ENCODE data around the gene RYR3. TPM values are rescaled to one million over a fixed set of nuclear protein-coding genes. Genes with fewer than 3 reads are reported as not detected.

RYR3 gene
- total and polyA plus RNA-seq, 5 donors = 0.06 to 0.28 (median 0.09) TPM

- H3K9me3 ChIP-seq (ENCODE audit: control insufficient read depth, low read length) = no peaks in the 10 kb centered on the region
- no peaks in the 10 kb centered on the region for H3K27me3 ChIP-seq (ENCODE audit: control insufficient read depth, insufficient read depth)
- H3K4me1 ChIP-seq (ENCODE audit: control insufficient read depth, insufficient read depth, low read length) = no peaks in the 10 kb centered on the region
- WGBS = 70% methylated on average over 4 of the region's 4 CpGs
- intact Hi-C loops (cut with DNase I) = loop anchor here in 1 of 4 donors (5.0 kb wide), 1 partner anchor 33 kb away; no protein-coding TSS in a partner anchor
- no peak overlapping the region for H3K27ac ChIP-seq (ENCODE audit: low read length)
- H3K4me3 ChIP-seq (ENCODE audit: low read length) = no peak overlapping the region
- ATAC-seq (no peak), DNase-seq (no peak)
These were observed 108.9 kb downstream of the RYR3 start for GRCh38 chr15:33419701-33420100.

GRCh38 chr15:33424025-33424424, 113.3 kb downstream of the RYR3 start:
- no peak overlapping the region for H3K27ac ChIP-seq (ENCODE audit: low read length)
- H3K4me1 ChIP-seq (ENCODE audit: control insufficient read depth, insufficient read depth, low read length) = no peaks in the 10 kb centered on the region
- no peak for DNase-seq
- intact Hi-C loops (cut with DNase I) = no loop called here
- ATAC-seq = no peak
- H3K4me3 ChIP-seq (ENCODE audit: low read length) = no peak overlapping the region
- H3K9me3 ChIP-seq (ENCODE audit: control insufficient read depth, low read length) = no peaks in the 10 kb centered on the region
- H3K27me3 ChIP-seq (ENCODE audit: control insufficient read depth, insufficient read depth) = no peaks in the 10 kb centered on the region

GRCh38 chr15:33425142-33425541, 114.4 kb downstream of the RYR3 start:
- no peaks in the 10 kb centered on the region for H3K27me3 ChIP-seq (ENCODE audit: control insufficient read depth, insufficient read depth)
- H3K27ac ChIP-seq (ENCODE audit: low read length) = no peak overlapping the region
- DNase-seq (peak in 1 of 3 donors; percentile 10), ATAC-seq (peak in 1 of 2 donors; percentile 64)
- WGBS = 58% methylated on average over 3 of the region's 3 CpGs
- no peaks in the 10 kb centered on the region for H3K4me1 ChIP-seq (ENCODE audit: control insufficient read depth, insufficient read depth, low read length)
- intact Hi-C loops (cut with DNase I) = no loop called here
- no peaks in the 10 kb centered on the region for H3K9me3 ChIP-seq (ENCODE audit: control insufficient read depth, low read length)
- no peak overlapping the region for H3K4me3 ChIP-seq (ENCODE audit: low read length)

GRCh38 chr15:33430577-33430976, 119.8 kb downstream of the RYR3 start:
- intact Hi-C loops (cut with DNase I) = no loop called here
- H3K27ac ChIP-seq (ENCODE audit: low read length) = no peak overlapping the region
- WGBS = 42% methylated on average over 5 of the region's 5 CpGs
- DNase-seq = no peak
- no peaks in the 10 kb centered on the region for H3K9me3 ChIP-seq (ENCODE audit: control insufficient read depth, low read length)
- no peak for ATAC-seq
- H3K4me1 ChIP-seq (ENCODE audit: control insufficient read depth, insufficient read depth, low read length) = no peaks in the 10 kb centered on the region
- H3K4me3 ChIP-seq (ENCODE audit: low read length) = no peak overlapping the region
- peaks cover 4% of the 10 kb centered on the region for H3K27me3 ChIP-seq (ENCODE audit: control insufficient read depth, insufficient read depth)

GRCh38 chr15:33433821-33434220, 123.1 kb downstream of the RYR3 start:
- Histone ChIP-seq H3K27ac (ENCODE audit: low read length) (no peak overlapping the region), H3K4me3 (ENCODE audit: low read length) (no peak overlapping the region), H3K9me3 (ENCODE audit: control insufficient read depth, low read length) (no peaks in the 10 kb centered on the region), H3K4me1 (ENCODE audit: control insufficient read depth, insufficient read depth, low read length) (no peaks in the 10 kb centered on the region), H3K27me3 (ENCODE audit: control insufficient read depth, insufficient read depth) (peaks cover 4% of the 10 kb centered on the region)
- intact Hi-C loops (cut with DNase I) = no loop called here
- DNase-seq (no peak), ATAC-seq (no peak)

GRCh38 chr15:33438396-33438795, 127.6 kb downstream of the RYR3 start:
- no peak for DNase-seq
- H3K27me3 ChIP-seq (ENCODE audit: control insufficient read depth, insufficient read depth) = no peaks in the 10 kb centered on the region
- no peak overlapping the region for H3K27ac ChIP-seq (ENCODE audit: low read length)
- intact Hi-C loops (cut with DNase I) = no loop called here
- no peak overlapping the region for H3K4me3 ChIP-seq (ENCODE audit: low read length)
- no peaks in the 10 kb centered on the region for H3K4me1 ChIP-seq (ENCODE audit: control insufficient read depth, insufficient read depth, low read length)
- no peak for ATAC-seq
- WGBS = 84% methylated on average over 3 of the region's 3 CpGs
- H3K9me3 ChIP-seq (ENCODE audit: control insufficient read depth, low read length) = no peaks in the 10 kb centered on the region

GRCh38 chr15:33440900-33441299, 130.1 kb downstream of the RYR3 start:
- Histone ChIP-seq H3K27ac (ENCODE audit: low read length) (no peak overlapping the region), H3K27me3 (ENCODE audit: control insufficient read depth, insufficient read depth) (no peaks in the 10 kb centered on the region), H3K9me3 (ENCODE audit: control insufficient read depth, low read length) (no peaks in the 10 kb centered on the region), H3K4me3 (ENCODE audit: low read length) (no peak overlapping the region), H3K4me1 (ENCODE audit: control insufficient read depth, insufficient read depth, low read length) (no peaks in the 10 kb centered on the region)
- ATAC-seq (no peak), DNase-seq (no peak)
- WGBS = 78% methylated on average over 4 of the region's 4 CpGs
- intact Hi-C loops (cut with DNase I) = no loop called here

GRCh38 chr15:33442449-33442848, 131.7 kb downstream of the RYR3 start:
- intact Hi-C loops (cut with DNase I) = no loop called here
- H3K4me3 ChIP-seq (ENCODE audit: low read length) = no peak overlapping the region
- H3K9me3 ChIP-seq (ENCODE audit: control insufficient read depth, low read length) = no peaks in the 10 kb centered on the region
- WGBS = 31% methylated on average over 3 of the region's 3 CpGs
- no peaks in the 10 kb centered on the region for H3K4me1 ChIP-seq (ENCODE audit: control insufficient read depth, insufficient read depth, low read length)
- H3K27ac ChIP-seq (ENCODE audit: low read length) = no peak overlapping the region
- ATAC-seq = no peak
- H3K27me3 ChIP-seq (ENCODE audit: control insufficient read depth, insufficient read depth) = no peaks in the 10 kb centered on the region
- DNase-seq = no peak

GRCh38 chr15:33443708-33444107, 132.9 kb downstream of the RYR3 start:
- Histone ChIP-seq H3K4me3 (ENCODE audit: low read length) (no peak overlapping the region), H3K9me3 (ENCODE audit: control insufficient read depth, low read length) (no peaks in the 10 kb centered on the region), H3K27me3 (ENCODE audit: control insufficient read depth, insufficient read depth) (no peaks in the 10 kb centered on the region), H3K4me1 (ENCODE audit: control insufficient read depth, insufficient read depth, low read length) (no peaks in the 10 kb centered on the region), H3K27ac (ENCODE audit: low read length) (no peak overlapping the region)
- DNase-seq = no peak
- ATAC-seq = no peak
- intact Hi-C loops (cut with DNase I) = no loop called here
- WGBS = 3% methylated on average over 1 of the region's 1 CpG

GRCh38 chr15:33445984-33446383, 135.2 kb downstream of the RYR3 start:
- intact Hi-C loops (cut with DNase I) = no loop called here
- WGBS = 64% methylated on average over 4 of the region's 4 CpGs
- DNase-seq = no peak
- no peak overlapping the region for H3K27ac ChIP-seq (ENCODE audit: low read length)
- ATAC-seq = no peak
- H3K27me3 ChIP-seq (ENCODE audit: control insufficient read depth, insufficient read depth) = no peaks in the 10 kb centered on the region
- no peak overlapping the region for H3K4me3 ChIP-seq (ENCODE audit: low read length)
- no peaks in the 10 kb centered on the region for H3K9me3 ChIP-seq (ENCODE audit: control insufficient read depth, low read length)
- no peaks in the 10 kb centered on the region for H3K4me1 ChIP-seq (ENCODE audit: control insufficient read depth, insufficient read depth, low read length)

GRCh38 chr15:33448151-33448550, 137.4 kb downstream of the RYR3 start:
- Histone ChIP-seq H3K4me3 (ENCODE audit: low read length) (no peak overlapping the region), H3K4me1 (ENCODE audit: control insufficient read depth, insufficient read depth, low read length) (no peaks in the 10 kb centered on the region), H3K9me3 (ENCODE audit: control insufficient read depth, low read length) (no peaks in the 10 kb centered on the region), H3K27me3 (ENCODE audit: control insufficient read depth, insufficient read depth) (no peaks in the 10 kb centered on the region), H3K27ac (ENCODE audit: low read length) (no peak overlapping the region)
- ATAC-seq (no peak), DNase-seq (no peak)
- 67% methylated on average over 4 of the region's 4 CpGs for WGBS
- intact Hi-C loops (cut with DNase I) = no loop called here

GRCh38 chr15:33448961-33449606, 138.3 kb downstream of the RYR3 start:
- intact Hi-C loops (cut with DNase I) = no loop called here
- H3K27me3 ChIP-seq (ENCODE audit: control insufficient read depth, insufficient read depth) = no peaks in the 10 kb centered on the region
- H3K27ac ChIP-seq (ENCODE audit: low read length) = no peak overlapping the region
- 67% methylated on average over 9 of the region's 9 CpGs for WGBS
- H3K9me3 ChIP-seq (ENCODE audit: control insufficient read depth, low read length) = no peaks in the 10 kb centered on the region
- no peak for ATAC-seq
- H3K4me1 ChIP-seq (ENCODE audit: control insufficient read depth, insufficient read depth, low read length) = no peaks in the 10 kb centered on the region
- H3K4me3 ChIP-seq (ENCODE audit: low read length) = no peak overlapping the region
- no peak for DNase-seq

Measured in right cardiac atrium (tissue), 5 donors.